ENCODE measurements around the gene DPP10.

Gene DPP10

GRCh38 chr2:115634578-115634977 lies 1192.1 kb downstream of the DPP10 start:
- in situ Hi-C loops (cut with MboI; ENCODE audit: low sequenced_read_pairs), result no loop called here

GRCh38 chr2:115635430-115635829 lies 1193.0 kb downstream of the DPP10 start:
- in situ Hi-C loops (cut with MboI; ENCODE audit: low sequenced_read_pairs), result no loop called here

- in situ Hi-C loops (cut with MboI; ENCODE audit: low sequenced_read_pairs), result no loop called here
Observed at GRCh38 chr2:115649731-115650130, 1207.3 kb downstream of the DPP10 start.

GRCh38 chr2:115650827-115651226 lies 1208.4 kb downstream of the DPP10 start:
- in situ Hi-C loops (cut with MboI; ENCODE audit: low sequenced_read_pairs), result no loop called here

- in situ Hi-C loops (cut with MboI; ENCODE audit: low sequenced_read_pairs), result no loop called here
Observed at GRCh38 chr2:115652652-115653051, 1210.2 kb downstream of the DPP10 start.

- in situ Hi-C loops (cut with MboI; ENCODE audit: low sequenced_read_pairs), result no loop called here
Observed at GRCh38 chr2:115654362-115654761, 1211.9 kb downstream of the DPP10 start.

- in situ Hi-C loops (cut with MboI; ENCODE audit: low sequenced_read_pairs), result no loop called here
Observed at GRCh38 chr2:115678129-115678528, 1235.7 kb downstream of the DPP10 start.

- in situ Hi-C loops (cut with MboI; ENCODE audit: low sequenced_read_pairs), result no loop called here
Observed at GRCh38 chr2:115684345-115684744, 1241.9 kb downstream of the DPP10 start.

- in situ Hi-C loops (cut with MboI; ENCODE audit: low sequenced_read_pairs), result no loop called here
Observed at GRCh38 chr2:115691409-115691808, 1249.0 kb downstream of the DPP10 start.

- in situ Hi-C loops (cut with MboI; ENCODE audit: low sequenced_read_pairs), result no loop called here
Observed at GRCh38 chr2:115694651-115695050, 1252.2 kb downstream of the DPP10 start.

- in situ Hi-C loops (cut with MboI; ENCODE audit: low sequenced_read_pairs), result no loop called here
Observed at GRCh38 chr2:115733190-115733775, 1290.8 kb downstream of the DPP10 start.

- in situ Hi-C loops (cut with MboI; ENCODE audit: low sequenced_read_pairs), result no loop called here
Observed at GRCh38 chr2:115738111-115738510, 1295.7 kb downstream of the DPP10 start.

- in situ Hi-C loops (cut with MboI; ENCODE audit: low sequenced_read_pairs), result no loop called here
Observed at GRCh38 chr2:115739574-115739973, 1297.1 kb downstream of the DPP10 start.

GRCh38 chr2:115746151-115746550 lies 1303.7 kb downstream of the DPP10 start:
- in situ Hi-C loops (cut with MboI; ENCODE audit: low sequenced_read_pairs), result no loop called here

- in situ Hi-C loops (cut with MboI; ENCODE audit: low sequenced_read_pairs), result no loop called here
Observed at GRCh38 chr2:115757286-115757685, 1314.8 kb downstream of the DPP10 start.

- in situ Hi-C loops (cut with MboI; ENCODE audit: low sequenced_read_pairs), result no loop called here
Observed at GRCh38 chr2:115763601-115764000, 1321.2 kb downstream of the DPP10 start.

GRCh38 chr2:115771516-115771915 lies 1329.1 kb downstream of the DPP10 start:
- in situ Hi-C loops (cut with MboI; ENCODE audit: low sequenced_read_pairs), result no loop called here

- in situ Hi-C loops (cut with MboI; ENCODE audit: low sequenced_read_pairs), result no loop called here
Observed at GRCh38 chr2:115774361-115774760, 1331.9 kb downstream of the DPP10 start.

GRCh38 chr2:115779085-115779632 lies 1336.7 kb downstream of the DPP10 start:
- in situ Hi-C loops (cut with MboI; ENCODE audit: low sequenced_read_pairs), result no loop called here

- in situ Hi-C loops (cut with MboI; ENCODE audit: low sequenced_read_pairs), result no loop called here
Observed at GRCh38 chr2:115782286-115782685, 1339.8 kb downstream of the DPP10 start.

- in situ Hi-C loops (cut with MboI; ENCODE audit: low sequenced_read_pairs), result no loop called here
Observed at GRCh38 chr2:115796078-115796477, 1353.6 kb downstream of the DPP10 start.

GRCh38 chr2:115807276-115807675 lies 1364.8 kb downstream of the DPP10 start:
- in situ Hi-C loops (cut with MboI; ENCODE audit: low sequenced_read_pairs), result no loop called here

GRCh38 chr2:115825912-115826311 lies 1383.5 kb downstream of the DPP10 start:
- in situ Hi-C loops (cut with MboI; ENCODE audit: low sequenced_read_pairs), result no loop called here
